SH-SY5Y (cell line): ENCODE measurements around the gene NR1I2.

Experiments
- GATA2 ChIP-seq: IDR thresholded peaks from 2 replicates; pipeline ENCODE4 v1.6.1; 2011; ENCODE audit warnings: mild to moderate bottlenecking, low read depth, low read length
- GATA3 ChIP-seq: IDR thresholded peaks from 2 replicates; pipeline ENCODE4 v1.6.1; 2011; ENCODE audit warnings: low read depth, mild to moderate bottlenecking, low read length, moderate library complexity

GRCh38 chr3:119768668-119769393, 13.1 kb upstream of the NR1I2 start:
- no peak for TF ChIP-seq GATA2
- TF ChIP-seq GATA3: no peak
